DOHH2 (cell line): ENCODE results near the gene TIAM2.

Experiments
- H3F3A ChIP-seq: fragments of 200-600 bp; sonication (generic), shearing (Covaris generic); 2 replicates; pipeline ENCODE4 v1.6.0; 2016; ENCODE audit warnings: antibody characterized with exemption, mild to moderate bottlenecking; ENCODE audit not compliant: control insufficient read depth, insufficient read depth
- H3K27ac ChIP-seq: fragments of 200-600 bp; sonication (generic); 2 replicates; pipeline ENCODE4 v1.5.1; 2014; ENCODE audit warnings: low read depth, mild to moderate bottlenecking, low read length, moderate library complexity
- H3K27me3 ChIP-seq: fragments of 200-600 bp; sonication (generic); 2 replicates; pipeline ENCODE4 v1.6.1; 2014; ENCODE audit warnings: mild to moderate bottlenecking, low read length, mixed read lengths; ENCODE audit not compliant: control insufficient read depth
- H3K36me3 ChIP-seq: fragments of 200-600 bp; sonication (generic); 2 replicates; pipeline ENCODE4 v1.6.1; 2014; ENCODE audit warnings: mild to moderate bottlenecking, low read length, moderate library complexity, mixed read lengths; ENCODE audit not compliant: control insufficient read depth
- H3K4me1 ChIP-seq: fragments of 200-600 bp; sonication (generic); 2 replicates; pipeline ENCODE4 v1.6.1; 2014; ENCODE audit warnings: mild to moderate bottlenecking, low read length, mixed read lengths; ENCODE audit not compliant: control insufficient read depth
- H3K4me2 ChIP-seq: fragments of 200-600 bp; sonication (generic); 2 replicates; pipeline ENCODE4 v1.6.0; 2014; ENCODE audit warnings: mild to moderate bottlenecking, low read length, moderate library complexity
- H3K4me3 ChIP-seq: fragments of 200-600 bp; sonication (generic); 2 replicates; pipeline ENCODE4 v1.5.1; 2014; ENCODE audit warnings: mild to moderate bottlenecking, low read length, mixed read lengths
- H3K79me2 ChIP-seq: fragments of 200-600 bp; sonication (generic); 2 replicates; pipeline ENCODE4 v1.6.1; 2014; ENCODE audit warnings: mild to moderate bottlenecking, low read length, mixed read lengths; ENCODE audit not compliant: control insufficient read depth
- H3K9me2 ChIP-seq: fragments of 200-600 bp; sonication (generic); replicated peaks from 2 replicates; pipeline ENCODE4 v1.6.1; 2014; ENCODE audit warnings: mild to moderate bottlenecking, low read length, mixed read lengths; ENCODE audit not compliant: control insufficient read depth
- H3K9me3 ChIP-seq: fragments of 200-600 bp; sonication (generic); 2 replicates; pipeline ENCODE4 v1.6.1; 2014; ENCODE audit warnings: antibody characterized with exemption, low read length, mixed read lengths; ENCODE audit not compliant: control insufficient read depth, insufficient read depth
- H4K20me1 ChIP-seq: fragments of 200-600 bp; sonication (generic); 2 replicates; pipeline ENCODE4 v1.6.0; 2014; ENCODE audit warnings: low read depth, mild to moderate bottlenecking, antibody characterized with exemption, low read length, moderate library complexity; ENCODE audit not compliant: control insufficient read depth, insufficient read depth
- CTCF ChIP-seq: fragments of 200-600 bp; sonication (generic); IDR thresholded peaks from one replicate; pipeline ENCODE4 v1.5.1; 2014; ENCODE audit warnings: antibody characterized with exemption, mild to moderate bottlenecking, low read depth, low read length; ENCODE audit not compliant: poor library complexity, severe bottlenecking
- EZH2phosphoT487 ChIP-seq: fragments of 200-600 bp; sonication (generic); IDR thresholded peaks from 2 replicates; pipeline ENCODE4 v1.6.1; 2017; ENCODE audit warnings: borderline replicate concordance, mild to moderate bottlenecking, antibody characterized with exemption, low read length, moderate library complexity, mixed read lengths

TIAM2 gene

GRCh38 chr6:155154158-155154830 lies 159.2 kb downstream of the TIAM2 start:
- no peak for TF ChIP-seq EZH2phosphoT487
- TF ChIP-seq CTCF: no peak
- no peak overlapping the region for H3K4me3 ChIP-seq
- no peaks in the 10 kb centered on the region for H3K36me3 ChIP-seq
- no peaks in the 10 kb centered on the region for H3F3A ChIP-seq
- no peaks in the 10 kb centered on the region for H3K27me3 ChIP-seq
- peaks cover 18% of the 10 kb centered on the region for H3K4me1 ChIP-seq
- no peaks in the 10 kb centered on the region for H3K9me2 ChIP-seq
- H3K27ac ChIP-seq: no peak overlapping the region
- no peaks in the 10 kb centered on the region for H3K79me2 ChIP-seq
- no peak overlapping the region for H3K4me2 ChIP-seq
- no peaks in the 10 kb centered on the region for H4K20me1 ChIP-seq
- no peaks in the 10 kb centered on the region for H3K9me3 ChIP-seq

GRCh38 chr6:155155787-155156447 lies 160.8 kb downstream of the TIAM2 start:
- no peak overlapping the region for H3K4me2 ChIP-seq
- H3K9me3 ChIP-seq: no peaks in the 10 kb centered on the region
- no peaks in the 10 kb centered on the region for H3K9me2 ChIP-seq
- H3K36me3 ChIP-seq: no peaks in the 10 kb centered on the region
- TF ChIP-seq CTCF (no peak), EZH2phosphoT487 (no peak)
- H3K4me3 ChIP-seq: no peak overlapping the region
- H3F3A ChIP-seq: no peaks in the 10 kb centered on the region
- H3K27me3 ChIP-seq: no peaks in the 10 kb centered on the region
- H4K20me1 ChIP-seq: no peaks in the 10 kb centered on the region
- H3K27ac ChIP-seq: no peak overlapping the region
- H3K79me2 ChIP-seq: no peaks in the 10 kb centered on the region
- H3K4me1 ChIP-seq: peaks cover 25% of the 10 kb centered on the region

GRCh38 chr6:155157101-155157500 lies 162.0 kb downstream of the TIAM2 start:
- Histone ChIP-seq H3F3A (no peaks in the 10 kb centered on the region), H4K20me1 (no peaks in the 10 kb centered on the region), H3K4me1 (peaks cover 33% of the 10 kb centered on the region), H3K27me3 (no peaks in the 10 kb centered on the region), H3K9me3 (no peaks in the 10 kb centered on the region), H3K4me3 (no peak overlapping the region), H3K4me2 (no peak overlapping the region), H3K27ac (no peak overlapping the region), H3K79me2 (no peaks in the 10 kb centered on the region), H3K36me3 (no peaks in the 10 kb centered on the region), H3K9me2 (no peaks in the 10 kb centered on the region)
- TF ChIP-seq CTCF: no peak
